HEK293T (cell line): ENCODE data around the gene RPRD2.

Experiments used
- BHLHE40 ChIP-seq: fragments of 450-650 bp; IDR thresholded peaks from 2 replicates; pipeline ENCODE4 v1.6.1; 2016; ENCODE audit warnings: mild to moderate bottlenecking, moderate library complexity, borderline replicate concordance
- CTBP1 ChIP-seq: fragments of 450-650 bp; IDR thresholded peaks from 2 replicates; pipeline ENCODE4 v1.6.1; 2016; ENCODE audit warnings: borderline replicate concordance
- FOXK2 ChIP-seq: fragments of 450-650 bp; IDR thresholded peaks from 2 replicates; pipeline ENCODE4 v1.6.1; 2016; ENCODE audit warnings: mild to moderate bottlenecking
- FOXM1 ChIP-seq: fragments of 450-650 bp; IDR thresholded peaks from 2 replicates; pipeline ENCODE4 v1.6.1; 2017; ENCODE audit warnings: mild to moderate bottlenecking, borderline replicate concordance
- HDGF ChIP-seq: fragments of 450-650 bp; IDR thresholded peaks from 2 replicates; pipeline ENCODE4 v1.6.1; 2017; ENCODE audit warnings: antibody characterized with exemption, borderline replicate concordance
- LEF1 ChIP-seq: fragments of 450-650 bp; IDR thresholded peaks from 2 replicates; pipeline ENCODE4 v1.6.1; 2017; ENCODE audit warnings: mild to moderate bottlenecking, borderline replicate concordance
- NFRKB ChIP-seq: fragments of 450-650 bp; IDR thresholded peaks from 2 replicates; pipeline ENCODE4 v1.6.1; 2016; ENCODE audit warnings: mild to moderate bottlenecking, moderate library complexity
- SP1 ChIP-seq: fragments of 450-650 bp; IDR thresholded peaks from 2 replicates; pipeline ENCODE4 v1.6.1; 2017
- SUZ12 ChIP-seq: fragments of 450-650 bp; IDR thresholded peaks from 2 replicates; pipeline ENCODE4 v1.6.1; 2016; ENCODE audit warnings: mild to moderate bottlenecking
- TARDBP ChIP-seq: fragments of 450-650 bp; IDR thresholded peaks from 2 replicates; pipeline ENCODE4 v1.6.1; 2016
- TF ChIP-seq, protein P1 (sequence below): fragments of 450-650 bp; IDR thresholded peaks from 2 replicates; pipeline ENCODE4 v1.6.1; 2016

DNA sequence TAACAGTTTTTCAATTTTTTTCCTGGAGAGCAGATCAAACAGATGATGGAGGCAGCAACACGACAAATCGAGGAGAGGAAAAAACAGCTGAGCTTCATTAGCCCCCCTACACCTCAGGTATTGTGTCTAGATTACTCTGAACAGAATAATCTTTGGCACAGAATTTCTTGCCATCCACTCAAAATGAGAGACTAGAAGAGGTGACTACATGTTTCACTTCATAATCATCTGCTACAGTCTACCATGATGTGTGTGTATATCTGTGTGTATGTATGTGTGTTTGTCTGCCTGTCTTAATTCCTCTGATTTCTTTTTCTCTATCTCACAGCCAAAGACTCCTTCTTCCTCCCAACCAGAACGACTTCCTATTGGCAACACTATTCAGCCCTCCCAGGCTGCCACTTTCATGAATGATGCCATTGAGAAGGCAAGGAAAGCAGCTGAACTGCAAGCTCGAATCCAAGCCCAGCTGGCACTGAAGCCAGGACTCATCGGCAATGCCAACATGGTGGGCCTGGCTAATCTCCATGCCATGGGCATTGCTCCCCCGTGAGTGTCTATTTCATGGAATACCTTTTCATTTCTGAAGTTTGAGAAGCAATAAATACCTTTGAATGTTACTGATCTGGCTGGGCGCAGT lies 31.2 kb upstream of the RPRD2 start:
- no peak for TF ChIP-seq LEF1
- no peak for TF ChIP-seq HDGF
- no peak for TF ChIP-seq FOXM1
- no peak for TF ChIP-seq SUZ12
- TF ChIP-seq BHLHE40: no peak
- TF ChIP-seq SP1: no peak
- no peak for TF ChIP-seq TARDBP
- TF ChIP-seq, protein P1, sequence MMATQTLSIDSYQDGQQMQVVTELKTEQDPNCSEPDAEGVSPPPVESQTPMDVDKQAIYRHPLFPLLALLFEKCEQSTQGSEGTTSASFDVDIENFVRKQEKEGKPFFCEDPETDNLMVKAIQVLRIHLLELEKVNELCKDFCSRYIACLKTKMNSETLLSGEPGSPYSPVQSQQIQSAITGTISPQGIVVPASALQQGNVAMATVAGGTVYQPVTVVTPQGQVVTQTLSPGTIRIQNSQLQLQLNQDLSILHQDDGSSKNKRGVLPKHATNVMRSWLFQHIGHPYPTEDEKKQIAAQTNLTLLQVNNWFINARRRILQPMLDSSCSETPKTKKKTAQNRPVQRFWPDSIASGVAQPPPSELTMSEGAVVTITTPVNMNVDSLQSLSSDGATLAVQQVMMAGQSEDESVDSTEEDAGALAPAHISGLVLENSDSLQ: no peak
- no peak for TF ChIP-seq NFRKB
- no peak for TF ChIP-seq FOXK2
- TF ChIP-seq CTBP1: no peak
